ENCODE data around the gene CNPY4.

CNPY4 gene

DNA sequence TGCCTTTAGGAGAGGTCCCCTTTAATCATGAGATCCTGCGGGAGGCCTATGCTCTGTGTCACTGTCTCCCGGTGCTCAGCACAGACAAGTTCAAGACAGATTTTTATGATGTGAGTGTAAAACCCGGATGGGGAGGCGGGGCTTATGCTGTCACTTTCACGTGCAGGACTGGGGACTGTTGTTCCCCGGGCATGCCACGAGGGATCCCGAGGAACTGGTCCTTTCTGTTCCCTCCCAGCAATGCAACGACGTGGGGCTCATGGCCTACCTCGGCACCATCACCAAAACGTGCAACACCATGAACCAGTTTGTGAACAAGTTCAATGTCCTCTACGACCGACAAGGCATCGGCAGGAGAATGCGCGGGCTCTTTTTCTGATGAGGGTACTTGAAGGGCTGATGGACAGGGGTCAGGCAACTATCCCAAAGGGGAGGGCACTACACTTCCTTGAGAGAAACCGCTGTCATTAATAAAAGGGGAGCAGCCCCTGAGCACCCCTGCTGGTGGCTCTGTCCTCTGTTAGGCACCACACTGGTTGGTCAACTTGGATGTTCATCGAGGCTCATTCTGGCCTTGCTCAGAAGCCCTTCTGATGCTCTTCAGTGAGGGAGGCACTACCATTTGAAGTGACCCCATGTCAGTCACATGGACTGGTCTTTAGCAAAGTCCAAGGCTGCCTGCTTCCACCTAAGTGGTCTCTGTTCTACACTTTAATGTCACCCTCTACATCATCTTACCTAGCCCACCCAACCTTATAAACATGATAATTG, 27.8 kb upstream of the CNPY4 start:
- no peak for DNase-seq (ENCODE audit: low read depth)

DNA sequence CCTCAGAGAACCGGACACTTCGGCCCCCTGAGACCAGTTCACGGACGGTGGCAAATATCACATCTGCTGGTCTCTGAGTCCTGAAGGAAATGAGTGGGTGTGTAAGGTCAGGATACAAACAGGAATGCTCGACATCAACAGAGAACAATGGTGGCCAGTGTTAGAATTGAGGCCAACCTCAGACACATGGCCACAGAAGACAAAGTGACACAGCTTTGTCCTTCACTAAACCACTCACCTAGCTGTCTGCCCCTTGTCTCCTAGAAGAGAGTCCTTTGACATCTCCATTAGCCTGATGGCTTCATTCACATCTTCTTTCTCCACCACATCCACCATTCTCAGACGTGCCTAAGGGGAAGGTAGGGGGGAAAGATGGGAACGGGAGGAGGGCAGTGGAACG, 26.4 kb upstream of the CNPY4 start:
- no peak for DNase-seq (ENCODE audit: low read depth)

DNA sequence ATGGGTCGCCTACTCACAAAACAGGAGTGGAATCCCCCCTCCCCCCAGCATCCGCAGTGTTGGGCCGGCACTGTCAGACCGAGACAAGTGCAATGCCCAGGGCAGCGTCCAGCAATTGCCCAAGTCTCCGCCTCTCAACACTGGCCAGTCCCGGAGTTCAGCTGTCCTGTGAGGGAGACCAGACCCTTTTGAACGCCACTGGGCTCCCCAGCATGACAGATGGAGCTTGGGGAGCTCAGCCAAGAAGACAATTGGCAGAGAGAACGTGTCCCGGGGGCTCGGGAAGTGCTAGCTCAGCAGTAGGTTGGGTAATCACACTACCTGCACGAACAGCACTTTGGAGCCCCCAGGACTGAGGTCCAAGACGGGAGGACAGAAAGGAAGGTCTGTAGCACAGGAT, 25.9 kb upstream of the CNPY4 start:
- DNase-seq (ENCODE audit: low read depth) = no peak

DNA sequence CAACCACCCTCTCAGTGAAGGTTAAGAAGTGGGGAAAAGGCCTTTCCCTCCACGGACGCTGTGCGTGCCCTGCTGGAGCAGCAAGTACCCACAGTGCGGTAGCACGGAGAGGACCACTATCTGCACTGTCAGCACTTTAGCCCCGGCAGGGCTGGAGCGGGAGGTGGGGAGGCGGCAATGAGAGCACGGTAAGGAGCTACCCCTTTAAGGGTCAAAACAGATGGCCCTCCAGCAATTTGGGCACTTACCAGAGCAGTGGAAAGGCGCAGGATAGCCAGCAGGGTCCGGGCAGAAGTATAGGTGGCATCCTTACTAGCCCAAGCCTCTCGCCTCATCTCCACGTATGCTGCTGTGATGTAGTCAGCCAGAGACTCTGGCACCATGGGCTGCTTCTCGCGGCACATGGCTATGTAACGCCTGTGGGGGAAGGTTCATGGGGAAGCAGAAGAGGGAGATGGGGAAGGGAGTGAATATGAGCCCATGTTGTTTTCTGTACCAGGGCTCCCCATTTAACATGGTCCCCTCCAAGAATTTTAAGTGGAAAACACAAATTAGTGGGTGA, 25.4 kb upstream of the CNPY4 start:
- DNase-seq (ENCODE audit: low read depth) = no peak

DNA sequence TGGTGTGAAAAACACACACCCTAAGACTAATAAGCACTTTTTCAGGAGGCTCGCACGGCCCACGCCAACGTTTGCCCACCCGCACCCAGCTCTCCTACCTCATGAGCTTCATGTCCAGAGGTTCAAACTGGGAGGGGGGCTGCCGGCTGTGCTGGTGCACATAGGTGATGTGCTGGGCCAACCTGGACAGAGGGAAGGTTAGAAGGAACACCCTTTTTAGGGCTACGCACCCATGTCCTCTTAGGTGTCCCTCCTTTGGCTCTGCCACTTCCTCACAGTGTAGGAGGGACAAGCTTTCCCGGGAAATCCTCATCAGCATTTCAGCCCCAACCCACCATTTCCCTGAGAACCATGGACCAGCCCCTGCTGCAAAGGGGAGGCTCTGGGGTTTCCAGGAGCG, 24.1 kb upstream of the CNPY4 start:
- no peak for DNase-seq (ENCODE audit: low read depth)

DNA sequence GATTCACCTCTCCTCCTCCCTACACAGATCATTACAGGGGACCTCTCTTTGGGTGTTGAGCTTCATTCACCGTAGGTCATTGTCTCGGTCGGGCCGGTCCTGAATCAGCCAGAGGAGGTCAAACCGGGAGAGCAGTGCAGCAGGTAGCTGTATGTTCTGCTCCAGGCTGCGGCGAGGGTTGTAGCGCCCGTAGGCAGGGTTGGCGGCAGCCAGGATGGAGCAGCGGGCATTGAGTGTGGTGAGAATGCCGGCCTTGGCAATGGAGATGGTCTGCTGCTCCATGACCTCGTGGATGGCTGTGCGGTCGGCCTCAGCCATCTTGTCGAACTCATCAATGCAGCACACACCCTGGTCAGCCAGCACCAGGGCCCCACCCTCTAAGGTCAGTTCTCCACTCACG, 23.7 kb upstream of the CNPY4 start:
- DNase-seq (ENCODE audit: low read depth) = no peak

DNA sequence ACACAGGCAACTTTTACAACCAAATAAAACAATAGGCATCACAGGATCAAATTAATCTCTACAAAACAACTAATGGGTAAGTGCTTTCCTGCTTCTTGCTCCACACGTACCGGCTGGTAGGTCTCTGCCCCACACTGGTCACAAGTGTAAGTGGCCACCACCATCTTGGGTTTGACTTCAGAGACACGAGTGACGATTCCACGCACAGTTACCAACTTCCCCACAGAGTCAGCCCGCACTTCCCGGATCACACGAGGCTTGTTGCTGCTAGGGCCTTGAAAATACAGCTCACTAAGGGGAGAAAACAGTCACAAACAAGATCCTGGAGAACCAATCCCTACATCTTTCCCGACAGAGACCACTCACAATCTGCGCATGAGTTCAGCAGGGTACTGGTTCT, 20.5 kb upstream of the CNPY4 start:
- no peak for DNase-seq (ENCODE audit: low read depth)

DNA sequence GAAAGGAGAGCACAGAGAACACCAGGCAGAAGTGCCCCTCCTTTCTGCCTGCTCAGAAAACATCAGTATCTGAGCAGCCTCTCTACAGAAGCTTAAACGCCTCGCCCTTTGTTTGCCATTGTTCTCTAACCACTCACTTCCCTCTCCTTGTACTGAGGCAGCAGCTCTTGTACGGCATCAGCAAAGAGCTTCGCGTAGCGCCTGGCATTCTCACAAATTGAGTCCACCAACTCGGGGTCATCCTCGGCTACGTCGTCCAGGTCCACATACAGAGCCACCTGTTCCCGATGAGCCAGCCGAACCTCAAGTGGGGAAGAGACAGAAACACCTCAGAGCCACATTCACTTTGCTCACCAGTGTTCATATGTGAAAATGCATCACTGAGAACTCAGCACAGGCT, 20.0 kb upstream of the CNPY4 start:
- no peak for DNase-seq (ENCODE audit: low read depth)

DNA sequence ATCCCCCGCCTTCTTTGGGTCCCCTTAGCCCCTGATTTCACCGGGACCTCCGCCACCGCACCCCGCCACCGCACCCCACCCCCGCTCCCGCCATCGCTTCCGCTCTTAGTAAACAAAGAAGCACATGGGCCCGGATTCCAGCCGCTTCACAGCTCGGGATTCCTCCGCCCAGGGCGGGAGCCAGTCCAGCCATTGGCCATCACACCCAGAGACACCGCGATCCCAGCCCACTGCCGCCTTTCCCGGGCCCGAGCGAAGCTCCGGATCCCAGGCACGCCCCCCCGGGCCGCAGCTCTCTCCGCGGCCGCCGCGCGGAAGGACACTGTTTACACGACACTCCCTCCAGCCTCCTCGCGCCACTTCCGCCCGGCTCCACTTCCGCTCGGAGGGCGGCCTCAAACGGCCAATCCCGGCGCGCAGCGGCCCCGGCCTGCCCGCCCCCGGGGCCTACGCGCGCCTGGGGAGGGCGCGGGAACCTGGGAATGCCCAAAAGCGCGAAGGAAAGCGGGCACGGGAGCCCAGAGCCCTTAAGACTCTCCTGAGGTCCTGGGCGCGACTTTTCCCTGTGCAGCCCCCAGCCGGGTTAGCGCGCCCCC, 18.9 kb upstream of the CNPY4 start:
- DNase-seq (ENCODE audit: low read depth) = peak; percentile 62

DNA sequence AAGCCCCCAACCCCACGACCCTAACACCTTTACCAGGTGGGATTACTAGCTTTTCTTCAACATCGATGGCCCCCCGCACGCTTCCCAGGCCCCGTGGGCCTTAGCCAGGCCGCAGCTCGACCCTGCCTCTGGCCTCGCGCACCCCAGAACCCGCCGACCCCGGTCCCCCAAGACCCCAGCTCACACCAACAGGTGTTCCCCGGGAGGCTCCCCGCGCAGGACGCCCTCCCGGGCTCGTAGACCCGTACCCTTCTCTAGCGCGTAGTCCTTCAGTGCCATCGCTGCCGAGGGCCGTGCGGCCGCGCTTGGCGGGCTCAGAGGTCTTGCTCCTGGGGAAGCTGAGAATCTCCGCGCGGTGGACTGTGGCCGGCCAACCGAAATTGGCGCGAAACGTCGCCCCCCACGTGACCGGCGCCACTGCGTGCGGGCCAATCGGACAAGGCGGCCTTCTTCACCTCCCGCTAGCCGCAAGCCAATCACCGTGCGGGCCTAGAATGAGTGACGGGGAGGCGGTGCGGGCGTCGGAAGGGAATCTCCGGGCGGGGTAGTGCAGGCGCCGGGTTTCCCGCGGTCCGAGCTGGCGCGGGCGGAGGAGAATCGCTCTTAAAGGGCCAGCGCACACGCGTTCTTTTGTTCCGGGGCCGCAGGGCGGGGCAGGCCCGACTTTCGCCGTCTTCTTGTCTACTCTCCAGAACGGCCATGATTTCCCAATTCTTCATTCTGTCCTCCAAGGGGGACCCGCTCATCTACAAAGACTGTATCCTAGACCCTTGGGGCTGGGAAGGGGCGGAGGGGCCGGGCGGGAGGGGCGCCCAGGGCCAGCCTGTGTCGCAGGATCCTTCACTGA, 18.2 kb upstream of the CNPY4 start, which contains the start of the genes AP4M1 and MCM7:
TSS of gene AP4M1 (plus strand) at position 628 of the 847 bp plus-strand sequence. CDS start at position 700, 72 bp downstream.
TSS of gene MCM7 (minus strand) at position 382 of the 847 bp plus-strand sequence. CDS start at position 279, 103 bp downstream.
- peak; percentile 90 for DNase-seq (ENCODE audit: low read depth)

DNA sequence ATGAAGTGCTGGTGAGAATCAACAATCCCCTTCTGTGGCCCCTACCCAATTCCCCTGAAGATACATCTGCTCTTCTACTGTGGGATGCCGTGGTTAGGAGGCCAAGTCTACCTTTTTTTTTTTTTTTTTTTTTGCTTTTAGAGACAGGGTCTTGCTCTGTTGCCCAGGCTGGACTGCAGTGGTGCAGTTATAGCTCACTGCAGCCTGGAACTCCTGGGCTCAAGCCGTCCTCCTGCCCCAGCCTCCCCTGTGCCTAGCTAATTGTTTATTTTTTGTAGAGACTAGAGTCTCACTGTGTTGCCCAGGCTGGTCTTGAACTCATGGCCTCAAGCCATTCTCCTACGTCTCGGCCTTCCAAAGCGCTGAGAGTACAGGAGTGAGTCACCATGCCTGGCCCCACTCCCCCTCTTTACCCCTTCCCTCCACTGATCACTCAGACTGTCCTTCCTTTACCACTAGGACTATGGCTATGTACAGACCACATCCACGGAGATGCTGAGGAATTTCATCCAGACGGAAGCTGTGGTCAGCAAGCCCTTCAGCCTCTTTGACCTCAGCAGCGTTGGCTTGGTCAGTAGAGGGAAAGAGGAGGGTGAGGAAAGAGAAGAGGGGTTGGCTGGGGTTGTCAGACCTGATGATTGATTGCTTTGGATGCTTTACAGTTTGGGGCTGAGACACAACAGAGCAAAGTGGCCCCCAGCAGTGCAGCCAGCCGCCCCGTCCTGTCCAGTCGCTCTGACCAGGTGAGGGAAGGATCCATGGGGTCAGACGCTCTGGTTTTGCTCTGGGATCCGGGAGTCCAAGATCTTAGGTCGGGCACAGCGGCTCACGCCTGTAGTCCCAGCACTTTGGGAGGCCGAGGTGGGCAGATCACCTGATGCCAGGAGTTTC, 16.2 kb upstream of the CNPY4 start:
- DNase-seq (ENCODE audit: low read depth) = no peak

DNA sequence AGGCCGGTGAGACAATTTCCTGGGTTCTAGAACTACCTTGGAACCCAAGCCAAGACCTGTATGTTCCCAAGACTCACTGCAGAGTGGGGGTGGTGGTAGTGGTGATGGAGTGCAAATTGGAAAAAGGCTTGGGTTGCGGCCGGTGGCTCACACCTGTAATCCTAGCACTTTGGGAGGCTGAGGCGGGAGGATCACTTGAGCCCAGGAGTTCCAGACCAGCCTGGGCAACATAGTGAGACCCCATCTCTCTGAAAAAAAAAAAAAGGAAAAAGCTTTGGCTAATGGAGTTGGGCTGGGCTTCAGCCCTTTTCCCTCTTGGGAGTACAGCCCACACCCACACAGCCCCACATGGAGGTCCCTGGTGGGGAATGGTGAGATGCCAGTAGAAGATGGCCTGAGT, 13.9 kb upstream of the CNPY4 start:
- no peak for DNase-seq (ENCODE audit: low read depth)

DNA sequence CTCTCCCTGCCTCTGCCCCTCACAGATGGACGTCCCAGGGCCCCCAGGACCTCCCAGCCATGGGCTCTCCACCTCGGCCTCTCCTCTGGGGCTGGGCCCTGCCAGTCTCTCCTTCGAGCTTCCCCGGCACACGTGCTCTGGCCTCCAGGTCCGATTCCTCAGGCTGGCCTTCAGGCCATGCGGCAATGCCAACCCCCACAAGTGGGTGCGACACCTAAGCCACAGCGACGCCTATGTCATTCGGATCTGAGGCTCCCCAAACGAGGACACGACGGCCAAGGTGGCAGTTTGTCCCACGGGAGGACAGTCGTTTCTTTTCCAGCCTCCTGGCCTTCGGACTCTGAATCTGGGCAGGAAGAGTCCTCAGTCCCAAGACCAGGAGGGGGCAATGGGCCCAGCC, 12.8 kb upstream of the CNPY4 start:
- no peak for DNase-seq (ENCODE audit: low read depth)

DNA sequence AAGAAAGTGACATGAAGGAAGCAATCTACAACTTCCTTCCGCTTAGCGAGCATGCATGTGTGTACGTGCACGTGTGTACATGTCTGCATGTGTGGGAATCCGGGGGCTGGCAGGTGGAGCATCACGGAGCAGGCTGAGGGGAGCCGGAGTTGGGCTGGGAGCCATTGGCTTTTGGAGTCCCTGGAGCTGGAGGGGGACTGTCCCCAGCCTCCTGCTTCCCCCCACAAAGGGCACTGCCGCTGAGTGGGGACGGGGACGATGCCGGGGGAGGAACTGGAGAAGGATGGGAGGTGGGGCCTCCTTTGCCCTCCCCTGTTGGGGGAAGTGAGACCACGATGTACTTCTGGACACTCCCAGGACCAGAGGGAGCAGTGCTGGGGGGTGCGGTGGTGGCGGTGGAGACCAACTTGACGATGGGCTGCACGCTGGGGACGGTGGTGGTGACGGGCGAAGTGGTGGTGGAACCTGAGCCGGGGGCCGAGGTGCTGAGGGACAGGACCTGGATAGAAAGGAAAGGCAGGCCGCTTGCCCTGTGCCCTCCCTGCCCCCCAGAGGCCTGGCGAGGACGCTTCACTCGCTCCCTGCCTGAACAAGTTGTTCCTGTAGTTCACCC, 12.2 kb upstream of the CNPY4 start:
- no peak for DNase-seq (ENCODE audit: low read depth)

DNA sequence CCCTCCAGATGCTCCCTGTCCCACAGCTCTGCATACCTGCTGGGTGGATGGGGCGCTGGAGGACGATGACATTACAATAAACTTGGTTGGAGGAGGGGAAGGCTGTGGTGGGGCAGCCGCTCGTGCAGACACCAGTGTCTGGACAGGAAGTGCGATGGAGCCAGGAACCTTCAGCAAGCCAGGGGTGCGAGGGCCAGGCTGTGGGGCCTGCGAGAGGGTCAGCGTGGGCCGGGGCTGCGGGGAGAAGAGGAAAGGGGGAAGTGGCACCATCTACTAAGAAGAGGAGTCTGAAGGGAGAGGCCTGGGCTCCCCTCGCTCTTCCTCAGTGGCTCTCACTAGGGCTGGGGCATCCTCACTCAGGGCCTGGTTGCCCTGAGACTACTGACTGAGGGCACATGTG, 11.5 kb upstream of the CNPY4 start:
- no peak for DNase-seq (ENCODE audit: low read depth)

DNA sequence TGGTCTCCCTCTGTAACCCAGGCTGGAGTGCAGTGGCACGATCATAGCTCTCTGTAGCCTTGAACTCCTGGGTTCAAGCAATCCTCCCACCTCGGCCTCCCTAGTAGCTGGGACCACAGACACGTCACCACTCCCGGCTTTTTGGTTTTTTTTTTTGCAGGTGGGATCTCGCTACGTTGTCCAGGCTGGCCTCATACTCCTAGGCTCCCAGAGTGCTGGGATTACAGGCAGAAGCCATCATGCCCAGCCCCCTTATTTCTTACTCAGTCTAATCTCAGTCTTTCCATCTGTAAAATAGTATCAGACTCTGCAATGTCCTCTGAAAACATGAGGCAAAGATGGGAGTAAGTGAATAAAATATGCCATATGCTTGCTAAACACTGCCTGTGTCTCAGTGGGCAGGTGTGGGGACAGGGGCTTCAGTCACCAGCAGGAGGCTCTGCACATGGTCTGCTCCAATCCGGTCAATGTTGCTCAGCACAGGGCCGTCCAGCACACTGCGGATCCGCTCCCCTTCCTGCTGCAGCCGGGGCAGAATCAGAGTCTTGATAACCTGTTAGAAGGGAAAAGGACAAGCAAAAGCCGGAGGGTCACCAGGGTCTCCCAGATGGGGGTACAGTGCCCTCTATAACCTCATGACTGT, 9.8 kb upstream of the CNPY4 start:
- DNase-seq (ENCODE audit: low read depth) = no peak

DNA sequence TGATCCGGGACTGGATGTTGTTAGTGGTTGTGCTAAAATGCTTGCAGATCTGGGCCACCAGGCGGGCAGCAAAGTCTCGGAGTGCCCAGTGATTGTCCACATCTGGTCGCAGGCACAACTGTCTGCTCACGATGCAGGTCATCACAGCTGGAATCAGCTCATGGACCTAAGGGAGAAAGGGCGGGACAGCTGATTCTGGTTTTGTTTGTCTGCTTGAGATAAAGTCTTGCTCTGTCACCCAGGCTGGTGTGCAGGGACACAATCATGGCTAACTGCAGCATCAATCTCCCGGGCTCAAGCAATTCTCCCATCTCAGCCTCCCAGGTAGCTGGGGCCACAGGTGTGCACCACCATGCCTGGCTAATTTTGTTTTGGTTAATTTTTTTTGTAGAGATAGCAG, 8.3 kb upstream of the CNPY4 start:
- no peak for DNase-seq (ENCODE audit: low read depth)

DNA sequence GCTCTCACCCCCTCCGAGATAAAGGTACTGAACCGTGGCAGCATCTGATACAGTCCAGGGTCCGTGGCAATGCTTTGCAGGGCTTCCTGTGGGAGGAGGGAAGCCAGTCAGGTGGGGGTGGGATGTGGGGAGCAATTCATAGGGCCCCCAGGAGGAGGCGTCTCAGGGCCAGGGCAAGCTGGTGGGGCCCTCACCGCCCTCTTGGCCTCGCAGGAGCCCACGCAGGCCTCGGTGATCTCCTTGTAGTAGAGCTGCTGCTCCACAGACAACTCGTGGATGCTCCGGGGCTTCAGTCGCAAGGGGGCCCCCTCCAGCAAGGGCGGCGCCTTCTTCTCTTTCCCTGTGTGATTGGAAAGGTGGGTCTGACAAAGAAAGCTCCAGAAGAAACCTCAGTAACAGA, 7.5 kb upstream of the CNPY4 start:
- no peak for DNase-seq (ENCODE audit: low read depth)

DNA sequence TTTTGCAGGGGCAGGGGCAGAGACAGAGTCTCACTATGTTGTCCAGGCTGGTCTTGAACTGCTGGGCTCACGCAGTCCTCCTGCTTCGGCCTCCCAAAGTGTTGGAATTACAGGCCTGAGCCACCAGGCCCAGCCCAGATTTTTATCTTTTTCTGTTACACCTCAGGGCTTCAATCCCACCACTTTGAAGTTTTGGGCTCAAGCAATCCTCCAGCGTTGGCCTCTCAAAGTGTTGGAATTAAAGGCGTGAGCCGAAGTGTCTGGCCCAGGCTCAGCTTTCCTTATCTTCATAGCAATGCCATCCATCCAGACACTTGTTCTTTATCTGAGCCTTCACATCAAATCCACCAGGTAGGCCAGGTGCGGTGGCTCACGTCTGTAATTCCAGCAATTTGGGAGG, 4.4 kb upstream of the CNPY4 start:
- no peak for DNase-seq (ENCODE audit: low read depth)

DNA sequence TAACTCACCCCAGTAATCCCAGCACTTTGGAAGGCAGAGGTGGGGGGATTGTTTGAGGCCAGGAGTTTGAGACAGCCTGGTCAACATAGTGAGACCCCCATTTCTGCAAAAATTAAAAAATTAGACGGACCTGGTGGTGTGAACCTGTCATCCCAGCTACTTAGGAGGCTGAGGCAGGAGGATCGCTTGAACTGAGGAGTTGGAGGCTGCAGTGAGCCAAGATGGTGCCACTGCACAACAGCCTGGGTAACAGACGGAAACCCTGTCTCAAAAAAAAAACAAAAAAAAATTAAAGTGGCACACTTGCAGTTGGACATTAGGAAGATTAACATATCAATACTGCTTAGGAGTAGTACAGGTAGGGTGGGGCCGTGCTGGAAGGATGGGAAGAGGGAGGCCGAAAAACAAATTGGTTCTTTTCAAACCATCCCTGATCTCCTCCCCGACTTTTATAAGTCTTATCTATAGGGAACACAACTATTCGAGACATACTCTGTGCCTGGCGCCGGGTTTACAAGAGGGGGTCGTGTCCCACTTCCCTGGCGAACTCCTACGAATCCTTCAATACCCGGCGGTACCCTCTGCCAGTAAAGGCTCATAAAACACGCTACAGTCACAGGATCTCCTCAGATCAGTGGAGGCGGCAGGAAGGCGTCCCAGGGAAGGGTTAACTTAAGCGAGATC, 904 bp upstream of the CNPY4 start:
- DNase-seq (ENCODE audit: low read depth) = no peak
